Activated T-helper 2 cell treated with anti-CD3 and anti-CD28 coated beads, Interferon-gamma antibody, Interleukin-2, Interleukin-4, amounts not matched to agents 10 μg/mL and 5 μg/mL and 100 μg/mL, durations not matched to agents 14 hours and 24 hours and 36 hours (primary cell): ENCODE results near the gene TAF7. TPM values are rescaled to one million over a fixed set of nuclear protein-coding genes. Genes with fewer than 3 reads are reported as not detected.
A peak's percentile ranks its signal among the peaks of the same experiment; 100 is the strongest.
"Not testable (repeated sequence)": the region's sequence is repeated elsewhere in the genome, so short reads cannot be mapped to it uniquely, and the experiment has no call there.

Experiments used
- DNase-seq: peaks from one replicate; pipeline ENCODE4 v3.0.0; 2021; ENCODE audit warnings: low spot score
- H3K27ac Mint-ChIP-seq: one replicate; pipeline ENCODE4 v1.8.0; 2021; ENCODE audit warnings: mixed read lengths
- H3K27me3 Mint-ChIP-seq: one replicate; pipeline ENCODE4 v1.8.0; 2021; ENCODE audit warnings: low read depth, mixed read lengths
- H3K36me3 Mint-ChIP-seq: one replicate; pipeline ENCODE4 v1.8.0; 2021; ENCODE audit warnings: low read depth, mixed read lengths
- H3K4me1 Mint-ChIP-seq: one replicate; pipeline ENCODE4 v1.8.0; 2021; ENCODE audit warnings: low read depth, mixed read lengths
- H3K4me3 Mint-ChIP-seq: one replicate; pipeline ENCODE4 v1.8.0; 2021; ENCODE audit warnings: low read depth, mild to moderate bottlenecking, moderate library complexity, mixed read lengths
- H3K9me3 Mint-ChIP-seq: one replicate; pipeline ENCODE4 v1.8.0; 2021; ENCODE audit warnings: mixed read lengths
- intact Hi-C: fragments of 100-400 bp; cut with micrococcal nuclease; formaldehyde crosslinking; loops from one replicate; pipeline ENCODE4 v1.15.1; 2023
- total RNA-seq: library from RNA; stranded (reverse); gene quantifications from 2 replicates; pipeline ENCODE4 v1.2.3, GENCODE V29; 2022

The TAF7 gene
- total RNA-seq, 1 donor from 2014 or later: 70.5 TPM

DNA sequence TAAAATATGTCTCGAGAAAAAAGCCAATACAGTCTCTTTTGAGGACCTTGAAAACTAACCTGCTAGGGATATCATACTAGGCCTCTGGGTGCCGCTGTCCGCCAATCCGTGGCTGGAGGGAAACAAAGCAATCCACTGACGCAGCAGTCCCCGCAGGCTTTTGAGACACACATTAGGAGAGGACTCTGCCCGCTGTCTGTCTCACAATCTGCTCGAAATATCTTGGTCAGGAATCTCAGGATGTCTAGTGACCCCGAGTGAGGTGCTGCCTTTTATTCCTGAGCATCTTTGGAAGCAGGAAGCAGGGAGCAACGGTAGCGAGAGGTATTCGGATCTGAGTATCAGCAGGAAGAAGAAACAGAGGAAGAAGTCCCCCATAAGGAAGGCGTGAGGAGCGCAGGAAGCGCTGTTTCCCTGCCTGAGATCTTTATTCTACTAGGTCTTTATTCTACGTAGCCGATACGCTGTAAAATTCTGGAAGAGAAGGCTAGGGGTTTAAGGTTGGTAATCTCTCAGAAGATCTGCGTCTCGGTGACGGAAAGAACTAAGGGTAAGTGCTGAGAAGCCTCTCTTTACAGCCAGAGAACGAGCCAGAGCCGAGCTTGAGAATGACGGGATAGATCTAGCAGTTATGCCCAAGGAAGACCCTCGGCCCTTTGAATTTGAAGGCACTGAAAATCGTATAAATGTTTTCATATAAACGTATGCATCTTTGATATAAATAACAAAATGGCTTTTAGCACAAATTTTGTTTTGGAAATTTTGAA, 5.7 kb upstream of the TAF7 start:
- Mint-ChIP-seq H3K27ac (peak overlapping the region; percentile 77), H3K27me3 (peaks cover 6% of the 10 kb centered on the region), H3K4me1 (peaks cover 9% of the 10 kb centered on the region), H3K36me3 (peaks cover 6% of the 10 kb centered on the region), H3K9me3 (peaks cover 20% of the 10 kb centered on the region), H3K4me3 (peak overlapping the region; percentile 95)
- intact Hi-C loops: loop anchor here (2.0 kb wide), 1 partner anchor 187 kb away; no protein-coding TSS in a partner anchor
- peak; percentile 58 for DNase-seq

DNA sequence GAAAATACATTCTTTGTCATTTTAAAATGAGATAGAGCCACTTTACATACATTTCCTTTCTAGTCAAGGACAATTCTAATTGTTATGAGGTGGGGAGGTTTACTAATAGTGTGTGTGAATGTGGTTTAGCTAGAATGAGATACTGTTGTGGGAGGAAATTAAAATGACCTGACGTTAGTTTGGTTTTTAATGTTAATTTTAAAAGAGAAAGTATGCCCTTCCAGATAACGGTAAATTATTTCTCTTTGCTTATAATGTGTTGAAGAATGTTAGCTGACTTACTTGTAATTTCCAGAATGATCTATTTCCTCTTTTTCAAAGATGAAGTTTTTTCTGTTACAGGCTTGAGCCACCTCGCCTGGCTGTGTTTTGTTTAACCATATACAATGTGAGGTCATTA, 1.7 kb upstream of the TAF7 start:
- intact Hi-C loops: no loop called here
- DNase-seq: no peak
- Mint-ChIP-seq H3K9me3 (peaks cover 46% of the 10 kb centered on the region), H3K27ac (peak overlapping the region; percentile 33), H3K27me3 (peaks cover 1% of the 10 kb centered on the region), H3K36me3 (peaks cover 41% of the 10 kb centered on the region), H3K4me1 (peaks cover 23% of the 10 kb centered on the region), H3K4me3 (peak overlapping the region; percentile 21)

DNA sequence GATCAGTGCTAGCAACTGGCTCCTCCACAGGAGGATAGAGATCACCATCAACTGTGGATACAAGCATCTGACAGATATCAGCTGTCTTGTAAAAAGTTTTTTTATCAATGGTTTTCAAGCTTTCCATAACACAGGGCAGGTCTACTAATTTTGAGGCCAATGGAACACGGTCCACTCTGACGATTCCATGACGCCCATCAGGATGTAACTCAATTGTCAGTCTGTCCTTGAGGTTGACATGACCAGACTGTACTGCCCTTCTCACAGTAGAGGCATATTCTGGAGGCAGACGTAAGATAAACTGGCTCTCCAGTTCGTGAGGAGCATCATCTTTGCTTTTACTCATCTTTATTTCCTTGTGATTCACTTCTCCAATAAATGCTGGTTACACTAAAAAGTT, 885 bp downstream of the TAF7 start:
- intact Hi-C loops: loop anchor here (2.0 kb wide), 1 partner anchor 245 kb away; no protein-coding TSS in a partner anchor
- no peak for DNase-seq
- Mint-ChIP-seq H3K4me1 (peaks cover 14% of the 10 kb centered on the region), H3K27ac (peak overlapping the region; percentile 97), H3K27me3 (peaks cover 1% of the 10 kb centered on the region), H3K36me3 (peaks cover 62% of the 10 kb centered on the region), H3K4me3 (peak overlapping the region; percentile 94), H3K9me3 (peaks cover 53% of the 10 kb centered on the region)

DNA sequence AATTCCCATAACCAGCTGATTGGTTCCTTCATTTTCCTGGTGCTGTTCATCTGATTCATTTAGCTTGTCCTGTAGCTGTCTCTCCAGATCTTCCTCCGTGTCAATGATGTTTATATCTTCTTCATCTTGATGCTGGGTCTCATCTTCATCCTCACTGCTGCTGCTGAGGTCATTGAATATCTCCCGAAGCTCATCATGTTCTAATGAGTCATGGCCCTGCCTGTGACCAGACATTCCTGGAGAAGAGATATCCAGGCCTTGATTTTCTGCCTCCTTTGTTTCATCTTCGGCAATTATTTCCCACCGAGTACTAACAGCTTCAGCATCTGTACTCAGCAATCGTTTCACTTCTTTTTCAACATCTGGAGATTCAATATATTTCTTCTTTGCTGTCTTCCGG, 1.4 kb downstream of the TAF7 start:
- Mint-ChIP-seq H3K36me3 (peaks cover 66% of the 10 kb centered on the region), H3K27me3 (no peaks in the 10 kb centered on the region), H3K4me3 (peak overlapping the region; percentile 94), H3K27ac (peak overlapping the region; percentile 17), H3K4me1 (peaks cover 14% of the 10 kb centered on the region), H3K9me3 (peaks cover 56% of the 10 kb centered on the region)
- intact Hi-C loops: no loop called here
- DNase-seq: no peak

DNA sequence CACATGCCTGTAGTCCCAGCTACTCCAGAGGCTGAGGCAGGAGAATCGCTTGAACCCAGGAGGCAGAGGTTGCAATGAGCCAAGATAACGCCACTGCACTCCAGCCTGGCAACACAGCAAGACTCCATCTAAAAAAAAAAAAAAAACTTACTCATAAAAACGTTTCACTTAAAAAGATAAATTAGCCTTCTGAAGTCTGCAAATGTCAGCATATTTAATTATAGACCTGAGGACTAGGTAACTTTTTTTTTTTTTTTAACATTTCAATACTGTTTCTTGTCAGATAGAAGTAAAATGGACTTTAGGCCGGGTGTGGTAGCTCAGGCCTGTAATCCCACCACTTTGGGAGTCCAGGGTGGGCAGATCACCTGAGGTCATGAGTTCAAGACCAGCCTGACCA, 3.6 kb downstream of the TAF7 start:
- H3K9me3 Mint-ChIP-seq: peaks cover 74% of the 10 kb centered on the region

DNA sequence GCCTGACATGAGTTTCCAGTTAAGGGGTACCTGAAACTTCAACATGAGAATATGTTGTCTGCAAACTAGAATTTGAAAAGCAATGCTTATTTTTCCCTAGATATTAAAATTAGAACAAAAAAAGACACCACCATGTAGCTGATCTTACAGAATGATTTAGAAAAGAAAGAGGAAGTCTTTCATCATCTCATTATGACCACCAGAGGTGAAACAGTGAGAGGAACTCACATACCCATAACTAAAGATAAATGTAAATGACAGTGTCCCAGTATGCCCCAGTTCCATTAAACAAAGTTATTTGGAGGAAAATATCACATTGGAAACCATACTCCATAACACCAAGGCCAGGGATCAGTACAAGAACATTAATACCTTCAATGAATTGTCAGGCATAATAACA, 6.9 kb downstream of the TAF7 start:
- no peak overlapping the region for H3K4me3 Mint-ChIP-seq
- intact Hi-C loops: no loop called here
- H3K4me1 Mint-ChIP-seq: peaks cover 3% of the 10 kb centered on the region
- no peak overlapping the region for H3K27ac Mint-ChIP-seq
- no peaks in the 10 kb centered on the region for H3K27me3 Mint-ChIP-seq
- H3K9me3 Mint-ChIP-seq: peaks cover 72% of the 10 kb centered on the region
- peaks cover 52% of the 10 kb centered on the region for H3K36me3 Mint-ChIP-seq
- DNase-seq: no peak

More for the DNA sequence above, 3.6 kb downstream of the TAF7 start:
- Mint-ChIP-seq H3K36me3 (peaks cover 70% of the 10 kb centered on the region), H3K4me1 (peaks cover 14% of the 10 kb centered on the region)
- H3K27ac Mint-ChIP-seq, intact Hi-C loops, H3K4me3 Mint-ChIP-seq, DNase-seq, H3K27me3 Mint-ChIP-seq: not testable (repeated sequence)

DNA sequence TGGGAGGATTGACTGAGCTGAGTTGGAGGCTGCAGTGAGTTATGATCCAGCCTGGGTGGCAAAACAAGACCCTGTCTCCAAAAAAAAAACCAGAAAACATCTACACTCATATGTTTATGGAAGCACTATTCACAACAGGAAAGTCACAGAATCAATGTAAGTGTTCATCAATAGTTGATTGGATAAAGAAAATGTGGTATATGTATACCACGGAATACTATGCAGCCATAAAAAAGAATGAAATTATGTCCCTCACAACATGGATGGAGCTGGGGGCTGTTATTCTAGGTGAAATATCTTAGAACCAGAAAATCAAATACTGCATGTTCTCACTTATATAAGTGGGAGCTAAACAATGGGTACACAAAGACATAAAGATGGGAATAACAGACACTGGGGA, 14.0 kb downstream of the TAF7 start:
- no peak overlapping the region for H3K27ac Mint-ChIP-seq
- peaks cover 3% of the 10 kb centered on the region for H3K36me3 Mint-ChIP-seq
- H3K4me3 Mint-ChIP-seq: no peak overlapping the region
- H3K4me1 Mint-ChIP-seq: no peaks in the 10 kb centered on the region
- intact Hi-C loops: no loop called here
- H3K9me3 Mint-ChIP-seq: peaks cover 69% of the 10 kb centered on the region
- H3K27me3 Mint-ChIP-seq: no peaks in the 10 kb centered on the region
- DNase-seq: no peak

DNA sequence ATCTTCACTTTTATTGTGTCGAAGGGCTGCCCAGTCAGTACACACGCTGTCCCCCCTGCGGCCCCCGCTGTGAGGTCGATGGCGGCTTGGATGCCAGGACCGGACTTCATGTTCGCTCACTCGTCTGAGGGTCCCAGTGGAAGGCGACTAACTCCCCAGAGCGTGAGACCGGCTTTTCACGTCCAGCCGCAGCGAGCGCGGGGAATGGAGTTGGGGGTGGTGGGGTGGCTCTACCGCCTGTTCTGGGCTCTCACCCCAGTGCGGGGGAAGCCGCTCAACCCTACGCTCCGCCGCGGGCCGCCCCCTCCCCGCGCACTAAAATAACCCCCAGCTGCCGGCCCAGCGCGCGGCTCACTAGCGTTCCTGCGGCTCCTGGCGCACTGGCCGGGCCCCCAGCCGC, 16.8 kb downstream of the TAF7 start, which contains the start of gene SLC25A2:
TSS of gene SLC25A2 (minus strand) at position 294 of the 400 bp plus-strand sequence. CDS start at position 110, 184 bp downstream.
- Mint-ChIP-seq H3K4me3 (no peak within 1 kb of the TSS), H3K4me1 (no peaks in the 10 kb centered on the region), H3K27ac (no peak within 1 kb of the TSS), H3K9me3 (peaks cover 63% of the 10 kb centered on the region), H3K27me3 (no peaks in the 10 kb centered on the region), H3K36me3 (no peaks in the 10 kb centered on the region)
- DNase-seq: no peak
- intact Hi-C loops: no loop called here

DNA sequence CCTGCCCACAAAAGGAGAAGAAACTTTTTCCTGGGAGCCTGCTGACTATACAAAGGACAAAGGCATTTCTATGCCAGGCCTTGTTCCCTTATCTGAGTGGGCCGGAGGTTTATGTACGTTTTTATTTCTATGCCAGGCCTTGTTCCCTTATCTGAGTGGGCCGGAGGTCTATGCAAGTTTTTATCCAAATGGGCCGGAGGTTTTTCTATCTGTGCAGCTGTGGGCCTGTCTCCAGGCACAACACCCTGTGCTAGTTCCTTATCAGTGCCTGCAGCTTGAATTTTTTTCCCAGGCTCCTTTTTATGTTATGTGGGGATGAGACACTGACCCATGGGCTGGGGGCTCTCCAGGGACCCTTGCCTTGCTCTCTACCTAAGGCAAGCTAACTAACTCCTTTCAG, 22.2 kb downstream of the TAF7 start:
- no peaks in the 10 kb centered on the region for H3K4me1 Mint-ChIP-seq
- peaks cover 68% of the 10 kb centered on the region for H3K9me3 Mint-ChIP-seq
- intact Hi-C loops: no loop called here

DNA sequence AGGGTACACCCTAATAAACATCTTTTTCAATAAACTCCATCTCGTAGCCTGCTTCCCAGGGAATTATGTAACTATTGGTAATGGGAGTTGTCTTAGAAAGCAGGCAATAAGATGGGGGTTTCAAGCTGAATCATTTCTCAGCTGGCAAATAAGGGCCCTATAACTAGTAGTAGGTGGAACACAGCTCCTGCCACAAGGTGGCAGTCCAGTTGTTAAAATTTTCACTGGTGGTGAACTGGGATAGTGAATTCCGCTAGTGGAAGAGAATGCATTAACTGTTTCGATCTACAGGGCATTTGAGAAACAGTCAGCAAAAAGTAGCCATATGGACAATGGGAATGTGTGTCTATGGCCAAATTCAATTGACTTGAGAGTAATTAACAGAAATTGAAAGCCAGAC, 47.7 kb downstream of the TAF7 start:
- H3K27me3 Mint-ChIP-seq: no peaks in the 10 kb centered on the region
- no peak overlapping the region for H3K27ac Mint-ChIP-seq
- H3K4me3 Mint-ChIP-seq: no peak overlapping the region
- no peak for DNase-seq
- no peaks in the 10 kb centered on the region for H3K36me3 Mint-ChIP-seq
- intact Hi-C loops: no loop called here
- peaks cover 70% of the 10 kb centered on the region for H3K9me3 Mint-ChIP-seq
- H3K4me1 Mint-ChIP-seq: no peaks in the 10 kb centered on the region

More for the DNA sequence above, 22.2 kb downstream of the TAF7 start:
- Mint-ChIP-seq H3K4me3 (no peak overlapping the region), H3K27ac (no peak overlapping the region), H3K36me3 (peaks cover 4% of the 10 kb centered on the region), H3K27me3 (no peaks in the 10 kb centered on the region)
- DNase-seq: no peak

DNA sequence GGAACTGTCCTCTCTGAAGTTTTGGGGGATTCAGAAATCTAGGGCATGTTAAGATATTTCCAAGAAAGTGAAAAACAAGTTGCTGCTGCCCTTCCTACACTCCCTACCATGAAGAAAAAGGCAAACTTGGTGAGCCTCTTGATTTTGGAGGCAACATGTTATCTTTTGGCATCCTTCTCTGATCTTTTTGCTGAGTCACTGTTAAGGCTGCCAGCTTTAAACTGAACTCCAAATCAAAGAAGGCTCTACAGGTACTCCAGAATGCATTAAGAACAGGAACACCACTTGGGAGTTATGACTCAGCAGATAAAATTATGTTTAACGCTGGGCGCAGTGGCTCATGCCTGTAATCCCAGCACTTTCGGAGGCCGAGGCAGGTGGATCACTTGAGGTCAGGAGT, 51.4 kb downstream of the TAF7 start:
- no peak overlapping the region for H3K27ac Mint-ChIP-seq
- H3K36me3 Mint-ChIP-seq: peaks cover 2% of the 10 kb centered on the region
- DNase-seq: no peak
- H3K9me3 Mint-ChIP-seq: peaks cover 74% of the 10 kb centered on the region
- intact Hi-C loops: no loop called here
- no peaks in the 10 kb centered on the region for H3K4me1 Mint-ChIP-seq
- no peaks in the 10 kb centered on the region for H3K27me3 Mint-ChIP-seq
- no peak overlapping the region for H3K4me3 Mint-ChIP-seq
